Measurements from ENCODE around the gene PERCC1.

- TF ChIP-seq POLR2A (IDR thresholded peaks at IDR 0.05) (no peak), CTCF (IDR thresholded peaks at IDR 0.05) (no peak)
Observed at GRCh38 chr16:1439058-1439698, 8.3 kb downstream of the PERCC1 start.
